Transverse colon (tissue), 4 donors: ENCODE data around the gene MAPKBP1.

Experiments used
- CTCF ChIP-seq, 5 experiments: fragments of 200-600 bp in 3 of 5; fragments of 450-650 bp in 2 of 5; sonication (generic) in 3 of 5; IDR thresholded peaks; 1 replicate in 2 of 5; 2 replicates in 3 of 5; pipeline ENCODE4 v1.5.1; 2016 to 2017; ENCODE audit warnings: antibody characterized with exemption in 5 of 5, inconsistent platforms in 3 of 5, mild to moderate bottlenecking in 2 of 5, moderate library complexity in 1 of 5
- POLR2A ChIP-seq: fragments of 450-650 bp; IDR thresholded peaks from one replicate; pipeline ENCODE4 v1.6.1; 2016; ENCODE audit warnings: antibody characterized with exemption, mild to moderate bottlenecking, moderate library complexity
- POLR2AphosphoS5 ChIP-seq, 3 donors: sonication (generic); formaldehyde crosslinking; IDR thresholded peaks; one replicate each; pipeline ENCODE4 v1.6.1; 2016; ENCODE audit warnings: antibody characterized with exemption in 3 of 3

- TF ChIP-seq CTCF (IDR thresholded peaks at IDR 0.05) (no peak), POLR2A (no peak), POLR2AphosphoS5 (IDR thresholded peaks at IDR 0.05) (no peak)
These were observed 98.0 kb downstream of the MAPKBP1 start for GRCh38 chr15:41872166-41872747.
